HG03039 (cell line): Measurements from ENCODE around the gene CLEC12A.

ENCODE experiments used
- ATAC-seq: cut with Tn5 transposase; IDR thresholded peaks from one replicate; pipeline ENCODE4 v1.9.1; 2021; ENCODE audit warnings: mild to moderate bottlenecking, moderate library complexity; ENCODE audit not compliant: unreplicated experiment

Gene CLEC12A

DNA sequence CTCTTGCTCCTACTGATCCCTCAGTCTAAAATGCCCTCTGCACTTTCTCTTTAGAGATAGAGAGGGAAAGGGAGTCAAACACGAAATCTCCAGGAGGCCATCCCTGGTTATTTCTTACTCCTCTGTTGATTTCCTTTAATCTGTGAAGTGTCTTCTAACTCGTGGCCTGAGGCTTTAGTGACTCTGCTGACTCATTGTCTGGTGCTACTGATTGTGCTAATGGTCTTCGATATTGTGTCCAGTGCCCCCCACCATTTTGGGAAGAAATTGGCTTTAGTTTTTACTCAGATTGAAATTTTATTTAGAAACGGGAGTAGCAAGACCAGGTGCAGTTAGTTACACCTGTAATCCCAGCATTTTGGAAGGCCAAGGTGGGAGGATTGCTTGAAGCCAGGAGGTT is 60.1 kb downstream of the CLEC12A start:
- ATAC-seq: no peak

DNA sequence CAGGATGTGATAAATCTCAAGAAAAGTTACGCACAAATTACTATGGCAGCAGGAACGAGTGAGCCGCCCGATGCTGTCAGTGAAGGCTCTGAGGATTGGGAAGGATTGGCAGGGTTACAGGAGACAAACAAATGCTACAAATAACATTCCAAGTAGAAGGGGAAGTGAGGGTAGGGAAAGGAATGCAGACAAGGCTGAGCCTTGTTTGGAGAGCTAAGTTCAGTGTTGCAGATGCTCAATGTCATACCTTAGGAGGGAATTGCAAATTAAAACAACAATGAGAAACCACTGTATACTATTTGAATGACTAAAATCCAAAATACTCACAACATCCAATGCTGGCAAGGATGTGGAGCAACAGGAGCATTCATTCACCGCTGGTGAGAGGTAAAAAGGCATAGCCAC is 60.6 kb downstream of the CLEC12A start:
- no peak for ATAC-seq

DNA sequence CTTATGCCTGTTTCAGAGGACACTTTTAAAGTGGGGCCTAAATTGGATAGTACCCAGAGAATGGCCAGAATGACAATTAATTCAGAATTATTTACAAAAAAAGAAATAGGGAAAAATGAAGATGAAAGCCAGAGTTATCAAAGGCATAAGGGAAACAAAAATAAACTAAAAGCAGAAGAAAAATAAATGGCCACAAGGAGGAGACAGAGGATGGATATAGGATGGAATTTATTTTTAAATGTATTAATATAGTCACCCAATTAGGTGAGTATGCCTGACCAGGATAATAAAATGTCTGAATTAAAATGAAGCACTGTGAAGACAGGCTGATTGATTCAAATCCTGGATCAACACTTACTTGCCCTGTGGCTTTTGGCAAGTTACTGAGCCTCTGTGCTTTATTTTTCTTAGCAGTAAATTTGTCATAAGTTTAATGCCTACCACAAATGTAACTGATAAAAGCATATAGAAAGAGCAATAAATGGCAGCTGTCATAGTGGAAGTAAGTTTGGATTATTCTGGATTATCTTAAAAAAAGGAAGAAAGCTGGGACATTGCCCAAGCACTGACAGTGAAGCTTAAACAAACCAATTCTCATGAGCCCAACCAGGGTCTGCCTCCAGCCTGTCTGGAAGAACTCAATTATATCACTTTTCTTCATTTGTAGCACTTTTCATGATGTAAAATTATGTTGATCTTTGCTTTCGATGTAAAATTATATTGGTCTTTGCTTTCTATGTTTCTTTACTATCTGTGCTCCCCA is 62.8 kb downstream of the CLEC12A start:
- ATAC-seq: no peak
